Measurements from ENCODE around the gene CCN5.

CCN5 gene

DNA sequence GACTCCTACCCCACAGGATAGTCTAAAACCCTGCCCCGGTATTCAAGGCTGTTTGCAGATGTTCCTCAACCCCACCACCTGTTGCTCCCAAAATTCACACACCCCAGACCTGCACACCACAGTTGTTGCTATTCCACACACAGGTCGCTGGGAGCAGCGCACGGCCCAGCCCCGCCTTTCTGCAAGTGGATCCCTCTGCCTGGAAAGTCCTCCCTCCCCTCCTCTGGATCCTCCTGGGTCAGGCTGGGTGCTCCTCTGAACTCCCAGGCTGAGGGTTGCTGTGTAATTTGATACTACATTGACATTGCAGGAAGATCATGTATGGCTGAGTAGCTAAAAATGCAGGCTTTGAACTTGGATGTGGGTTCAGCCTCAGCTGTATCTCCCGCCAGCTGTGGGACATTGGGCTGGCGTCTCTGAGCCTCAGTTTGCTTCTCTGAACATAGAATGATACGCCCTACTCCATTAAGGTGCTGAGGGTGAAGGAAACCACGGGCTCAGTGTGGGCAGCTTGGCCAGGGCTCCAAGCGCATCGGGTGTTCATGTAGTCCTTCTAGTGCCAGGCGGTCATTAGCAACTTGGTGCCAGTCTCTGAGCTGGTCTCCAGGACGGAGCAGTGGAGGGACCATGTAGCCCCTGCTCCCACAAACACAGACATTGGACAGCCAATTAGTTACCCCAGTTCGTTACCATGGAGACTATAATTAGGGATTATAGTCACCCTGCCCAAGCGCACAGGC, 13.9 kb upstream of the CCN5 start:
- H3K27ac ChIP-seq (ENCODE audit: low read depth, low read length) = no peak overlapping the region

GRCh38 chr20:44701858-44702256, 13.3 kb upstream of the CCN5 start:
- Histone ChIP-seq H3K27me3 (ENCODE audit: low read length) (no peaks in the 10 kb centered on the region), H3K9ac (ENCODE audit: low read length) (no peak overlapping the region)

More for the DNA sequence above, 13.9 kb upstream of the CCN5 start:
- Histone ChIP-seq H2AFZ (ENCODE audit: low read depth, low read length, severe bottlenecking) (no peak overlapping the region), H3K4me2 (ENCODE audit: low read depth, low read length, poor library complexity, severe bottlenecking) (no peak overlapping the region), H3K36me3 (ENCODE audit: low read length) (no peaks in the 10 kb centered on the region), H3K9me3 (ENCODE audit: insufficient read depth, low read length) (no peaks in the 10 kb centered on the region), H3K9ac (ENCODE audit: low read length) (no peak overlapping the region), H3K9me2 (replicated peaks; ENCODE audit: insufficient read depth, low read length) (no peaks in the 10 kb centered on the region), H3K79me2 (ENCODE audit: insufficient read depth, low read length) (no peaks in the 10 kb centered on the region), H3K4me3 (ENCODE audit: insufficient read depth, low read length, poor library complexity, severe bottlenecking) (no peak overlapping the region), H4K20me1 (ENCODE audit: low read depth, low read length) (no peaks in the 10 kb centered on the region), H3K27me3 (ENCODE audit: low read length) (no peaks in the 10 kb centered on the region), H3F3A (ENCODE audit: insufficient read depth) (no peaks in the 10 kb centered on the region)
- no peak for TF ChIP-seq EZH2phosphoT487 (conservative IDR thresholded peaks at IDR 0.05; ENCODE audit: low read length)
- TF ChIP-seq, protein P1, sequence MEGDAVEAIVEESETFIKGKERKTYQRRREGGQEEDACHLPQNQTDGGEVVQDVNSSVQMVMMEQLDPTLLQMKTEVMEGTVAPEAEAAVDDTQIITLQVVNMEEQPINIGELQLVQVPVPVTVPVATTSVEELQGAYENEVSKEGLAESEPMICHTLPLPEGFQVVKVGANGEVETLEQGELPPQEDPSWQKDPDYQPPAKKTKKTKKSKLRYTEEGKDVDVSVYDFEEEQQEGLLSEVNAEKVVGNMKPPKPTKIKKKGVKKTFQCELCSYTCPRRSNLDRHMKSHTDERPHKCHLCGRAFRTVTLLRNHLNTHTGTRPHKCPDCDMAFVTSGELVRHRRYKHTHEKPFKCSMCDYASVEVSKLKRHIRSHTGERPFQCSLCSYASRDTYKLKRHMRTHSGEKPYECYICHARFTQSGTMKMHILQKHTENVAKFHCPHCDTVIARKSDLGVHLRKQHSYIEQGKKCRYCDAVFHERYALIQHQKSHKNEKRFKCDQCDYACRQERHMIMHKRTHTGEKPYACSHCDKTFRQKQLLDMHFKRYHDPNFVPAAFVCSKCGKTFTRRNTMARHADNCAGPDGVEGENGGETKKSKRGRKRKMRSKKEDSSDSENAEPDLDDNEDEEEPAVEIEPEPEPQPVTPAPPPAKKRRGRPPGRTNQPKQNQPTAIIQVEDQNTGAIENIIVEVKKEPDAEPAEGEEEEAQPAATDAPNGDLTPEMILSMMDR (IDR thresholded peaks at IDR 0.05; ENCODE audit: insufficient read depth, low read length, poor library complexity, severe bottlenecking) = no peak

DNA sequence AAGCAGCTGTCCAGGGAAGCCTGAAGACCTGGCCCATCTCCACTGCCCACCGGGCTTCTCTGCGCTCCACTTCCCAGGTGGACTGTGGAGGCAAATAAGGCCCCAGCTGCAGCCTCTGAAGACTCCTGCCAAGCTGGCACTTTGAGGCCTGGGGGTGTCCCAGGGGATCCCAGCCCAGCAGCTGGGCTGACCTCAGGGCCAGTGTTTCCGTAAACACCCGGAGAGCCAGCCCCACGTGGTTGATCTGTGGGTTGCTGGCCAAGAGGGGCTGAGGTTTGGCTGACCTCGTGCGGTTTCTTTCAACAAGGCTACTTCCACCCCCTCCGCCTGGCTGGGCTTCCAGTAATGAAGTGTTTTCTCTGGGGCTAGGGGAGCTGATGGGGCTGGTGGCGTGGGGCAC, 12.4 kb upstream of the CCN5 start:
- H4K20me1 ChIP-seq (ENCODE audit: low read depth, low read length) = no peaks in the 10 kb centered on the region
- H3K27ac ChIP-seq (ENCODE audit: low read depth, low read length) = no peak overlapping the region
- H3K27me3 ChIP-seq (ENCODE audit: low read length) = no peaks in the 10 kb centered on the region
- no peaks in the 10 kb centered on the region for H3K79me2 ChIP-seq (ENCODE audit: insufficient read depth, low read length)
- no peaks in the 10 kb centered on the region for H3K36me3 ChIP-seq (ENCODE audit: low read length)
- no peak overlapping the region for H3K4me2 ChIP-seq (ENCODE audit: low read depth, low read length, poor library complexity, severe bottlenecking)
- no peaks in the 10 kb centered on the region for H3K9me3 ChIP-seq (ENCODE audit: insufficient read depth, low read length)
- no peaks in the 10 kb centered on the region for H3K9me2 ChIP-seq (replicated peaks; ENCODE audit: insufficient read depth, low read length)
- no peak overlapping the region for H3K9ac ChIP-seq (ENCODE audit: low read length)
- H3F3A ChIP-seq (ENCODE audit: insufficient read depth) = no peaks in the 10 kb centered on the region
- no peak overlapping the region for H3K4me3 ChIP-seq (ENCODE audit: insufficient read depth, low read length, poor library complexity, severe bottlenecking)
- no peak overlapping the region for H2AFZ ChIP-seq (ENCODE audit: low read depth, low read length, severe bottlenecking)
- TF ChIP-seq, protein P1 (IDR thresholded peaks at IDR 0.05; ENCODE audit: insufficient read depth, low read length, poor library complexity, severe bottlenecking) = no peak
- no peak for TF ChIP-seq EZH2phosphoT487 (conservative IDR thresholded peaks at IDR 0.05; ENCODE audit: low read length)

More at GRCh38 chr20:44701858-44702256, 13.3 kb upstream of the CCN5 start:
- H3K36me3 ChIP-seq (ENCODE audit: low read length) = no peaks in the 10 kb centered on the region
- no peaks in the 10 kb centered on the region for H4K20me1 ChIP-seq (ENCODE audit: low read depth, low read length)
- H3K4me2 ChIP-seq (ENCODE audit: low read depth, low read length, poor library complexity, severe bottlenecking) = no peak overlapping the region
- H2AFZ ChIP-seq (ENCODE audit: low read depth, low read length, severe bottlenecking) = no peak overlapping the region
- TF ChIP-seq, protein P1 (IDR thresholded peaks at IDR 0.05; ENCODE audit: insufficient read depth, low read length, poor library complexity, severe bottlenecking) = no peak
- no peak for TF ChIP-seq EZH2phosphoT487 (conservative IDR thresholded peaks at IDR 0.05; ENCODE audit: low read length)
- H3K79me2 ChIP-seq (ENCODE audit: insufficient read depth, low read length) = no peaks in the 10 kb centered on the region
- no peaks in the 10 kb centered on the region for H3F3A ChIP-seq (ENCODE audit: insufficient read depth)
- no peaks in the 10 kb centered on the region for H3K9me3 ChIP-seq (ENCODE audit: insufficient read depth, low read length)
- H3K4me3 ChIP-seq (ENCODE audit: insufficient read depth, low read length, poor library complexity, severe bottlenecking) = no peak overlapping the region
- H3K9me2 ChIP-seq (replicated peaks; ENCODE audit: insufficient read depth, low read length) = no peaks in the 10 kb centered on the region
- H3K27ac ChIP-seq (ENCODE audit: low read depth, low read length) = no peak overlapping the region
